Brain pericyte (primary cell): ENCODE results near the gene DONSON.

Experiments used
- DNase-seq: peaks from one replicate; pipeline ENCODE4 v3.0.0-alpha.2; 2012; ENCODE audit warnings: low read depth, low spot score

DONSON gene

GRCh38 chr21:33541756-33542639, 46.5 kb downstream of the DONSON start, which contains the start of gene GART:
Gene GART, minus strand, starts transcription at chr21:33542117. Its CDS starts 2,802 bp downstream, at chr21:33539315.
- peak; percentile 32 for DNase-seq

- DNase-seq = no peak
Measured at GRCh38 chr21:33541105-33541711, 47.3 kb downstream of the DONSON start.

DNA sequence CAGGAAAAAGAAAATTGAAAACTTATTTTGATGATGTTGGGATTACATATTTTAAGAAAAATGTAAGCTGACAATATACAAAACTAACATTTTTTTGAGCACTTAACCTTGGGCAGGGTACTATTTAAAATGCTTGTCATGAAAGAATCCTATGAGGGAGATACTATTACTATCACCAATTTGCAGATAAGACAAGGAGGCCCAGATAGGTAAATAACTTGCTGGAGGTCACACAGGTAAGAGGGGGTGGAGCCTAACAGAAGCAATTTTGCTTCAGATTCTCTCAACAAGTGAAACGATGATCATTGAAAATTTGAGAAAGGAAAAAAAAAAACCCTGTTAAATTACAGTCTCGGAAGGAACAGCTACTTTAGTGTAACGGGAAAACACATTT, 47.8 kb downstream of the DONSON start:
- DNase-seq = no peak

DNA sequence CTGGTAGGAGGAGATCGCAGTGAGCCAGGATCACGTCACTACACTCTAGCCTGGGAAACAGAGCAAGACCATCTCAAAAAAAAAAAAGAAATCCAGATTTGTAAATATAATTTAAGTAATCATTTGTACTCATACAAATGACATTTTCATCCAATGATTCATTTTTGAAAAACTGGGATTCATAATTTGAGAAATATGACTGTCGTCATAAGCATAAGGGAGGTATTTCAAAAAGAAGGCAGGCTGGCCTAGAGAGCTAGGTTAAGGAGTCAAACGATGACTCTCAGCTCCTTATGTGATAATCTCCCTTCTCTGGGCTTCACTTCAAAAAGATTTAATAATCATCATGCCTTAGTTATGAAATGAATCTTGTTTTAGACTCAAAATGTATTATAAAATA, 48.9 kb downstream of the DONSON start:
- DNase-seq = no peak

DNA sequence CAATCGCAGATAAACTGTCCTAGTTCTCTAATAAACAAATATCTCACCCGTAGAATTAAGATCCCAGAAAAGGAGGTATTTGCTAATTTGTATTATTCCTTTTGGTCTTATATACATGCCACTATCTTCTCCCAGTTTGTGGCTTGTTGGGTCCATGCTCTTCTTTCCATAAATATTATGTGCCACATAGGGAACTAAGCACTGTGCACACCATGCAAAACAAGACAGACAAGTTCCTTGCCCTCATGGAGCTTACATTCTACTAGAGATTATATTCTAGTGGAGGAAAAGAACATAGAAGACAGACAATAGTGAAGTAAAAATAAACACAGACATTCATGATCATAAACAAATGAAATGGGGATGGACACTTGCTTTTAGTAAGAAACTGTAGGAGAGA, 51.3 kb downstream of the DONSON start:
- DNase-seq = no peak

DNA sequence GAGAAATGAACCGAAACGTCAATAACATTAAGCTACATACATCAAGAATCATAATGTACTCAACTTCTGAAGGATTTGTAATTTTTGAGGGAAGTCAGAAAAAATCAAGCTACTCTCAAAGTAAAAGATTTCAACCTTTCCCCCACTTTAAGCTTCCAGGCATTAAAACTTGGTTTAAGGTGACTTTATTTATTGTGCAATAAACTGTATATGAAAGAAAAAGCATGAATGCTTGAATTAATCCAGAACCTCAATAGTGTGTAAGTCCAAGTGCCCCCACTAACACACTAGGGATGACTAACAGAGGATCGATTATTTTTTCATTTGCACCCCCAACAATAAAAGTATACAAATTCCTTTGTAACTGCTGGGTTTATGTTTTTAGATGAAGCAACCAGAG, 57.5 kb downstream of the DONSON start:
- DNase-seq = no peak
